Spinal cord (tissue), 10 donors: Measurements from ENCODE around the gene MTHFSD. TPM values are rescaled to one million over a fixed set of nuclear protein-coding genes. Genes with fewer than 3 reads are reported as not detected.

Experiments used
- DNase-seq, 6 donors: peaks; one replicate each; pipeline versions ENCODE4 v3.0.0 to v3.0.0-alpha.2; 2013 to 2015; ENCODE audit warnings: low spot score in 6 of 6, low read depth in 4 of 6
- H3K27ac ChIP-seq: one replicate; pipeline ENCODE4 v1.5.1; 2013; ENCODE audit warnings: low read depth, low read length, control low read depth
- H3K27me3 ChIP-seq: one replicate; pipeline ENCODE4 v1.6.1; 2013; ENCODE audit warnings: low read length; ENCODE audit not compliant: control insufficient read depth, insufficient read depth
- H3K36me3 ChIP-seq: one replicate; pipeline ENCODE4 v1.6.1; 2013; ENCODE audit warnings: low read length; ENCODE audit not compliant: control insufficient read depth, insufficient read depth
- H3K4me1 ChIP-seq: one replicate; pipeline ENCODE4 v1.6.1; 2013; ENCODE audit warnings: low read length; ENCODE audit not compliant: control insufficient read depth, insufficient read depth
- H3K4me3 ChIP-seq: one replicate; pipeline ENCODE4 v1.5.1; 2013; ENCODE audit warnings: low read depth, low read length, control low read depth
- H3K9me3 ChIP-seq: one replicate; pipeline ENCODE4 v1.6.1; 2013; ENCODE audit warnings: low read length; ENCODE audit not compliant: control insufficient read depth, insufficient read depth
- WGBS: methylation state at CpG from one replicate; pipeline ENCODE4 v1.1.5; 2013; ENCODE audit warnings: missing lambda C conversion rate; ENCODE audit not compliant: insufficient coverage; 5-methylcytosine and 5-hydroxymethylcytosine counted together
- polyA plus RNA-seq, 2 donors: library from polyadenylated mRNA; unstranded; fragments of 120-200 nt; gene quantifications; one replicate each; pipeline ENCODE4 v1.2.1, GENCODE V29; 2013; ENCODE audit not compliant: insufficient read length in 2 of 2
- total RNA-seq, 2 donors: library from RNA; depleted of rRNA in 1 of 2; stranded (reverse); fragments of 120-200 nt in 1 of 2; fragments of >200 nt in 1 of 2; gene quantifications; one replicate each; pipeline versions ENCODE4 v1.2.3 to v1.2.4, GENCODE V29; 2013 to 2014
- donor health status: healthy.

The MTHFSD gene
- total and polyA plus RNA-seq, 4 donors, result 16.2 to 20.6 (median 19.5) TPM

DNA sequence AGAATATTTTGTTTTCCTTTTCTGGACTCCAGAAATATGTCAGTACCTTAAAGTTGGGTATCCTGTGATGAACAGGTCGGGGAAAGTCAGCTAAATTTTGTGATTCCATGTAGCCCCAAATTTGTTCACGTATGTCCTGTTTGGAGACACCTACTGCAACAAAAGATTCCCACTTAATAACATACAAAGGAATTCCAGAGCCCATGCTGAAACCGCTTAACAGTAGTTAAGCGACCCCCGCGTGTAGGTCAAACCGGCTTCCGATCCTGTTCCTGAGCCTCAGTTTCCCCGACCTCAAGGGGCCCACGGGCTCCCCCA is 477 bp downstream of the MTHFSD start:
- peak overlapping the region; percentile 71 for H3K27ac ChIP-seq
- no peaks in the 10 kb centered on the region for H3K27me3 ChIP-seq
- no peak for DNase-seq
- H3K4me3 ChIP-seq, result peak overlapping the region; percentile 95
- under 1% methylated on average over 9 of the region's 10 CpGs for WGBS
- peaks cover 25% of the 10 kb centered on the region for H3K4me1 ChIP-seq
- H3K9me3 ChIP-seq, result no peaks in the 10 kb centered on the region
- H3K36me3 ChIP-seq, result peaks cover 22% of the 10 kb centered on the region

- Histone ChIP-seq H3K9me3 (no peaks in the 10 kb centered on the region), H3K27me3 (no peaks in the 10 kb centered on the region), H3K4me1 (peaks cover 25% of the 10 kb centered on the region), H3K4me3 (no peak overlapping the region), H3K36me3 (peaks cover 25% of the 10 kb centered on the region), H3K27ac (no peak overlapping the region)
- no peak for DNase-seq
- WGBS, result 96% methylated on average over 19 of the region's 22 CpGs
These were observed 1.7 kb downstream of the MTHFSD start for GRCh38 chr16:86553356-86553755.

DNA sequence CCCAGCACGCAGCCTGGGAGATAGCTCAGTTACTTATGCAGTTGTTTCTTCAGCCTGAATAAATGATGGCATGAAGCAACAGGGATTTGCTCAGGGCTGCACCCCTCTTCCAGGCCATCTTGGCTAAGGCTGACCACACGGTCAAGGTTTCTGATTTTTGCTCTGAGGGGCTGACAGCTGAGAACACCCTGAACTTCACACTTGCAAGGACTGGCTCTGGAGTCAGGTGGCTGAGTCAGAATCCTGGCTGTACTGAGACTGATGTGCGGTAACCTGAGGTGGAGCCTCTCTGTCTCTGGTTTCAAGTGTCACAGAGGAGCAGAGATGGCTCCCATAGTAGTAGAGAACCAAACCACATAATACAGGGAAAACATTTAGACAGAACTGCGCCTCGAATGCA is 4.8 kb downstream of the MTHFSD start:
- H3K4me1 ChIP-seq, result peaks cover 14% of the 10 kb centered on the region
- H3K27me3 ChIP-seq, result no peaks in the 10 kb centered on the region
- H3K36me3 ChIP-seq, result peaks cover 39% of the 10 kb centered on the region
- no peak for DNase-seq
- H3K9me3 ChIP-seq, result no peaks in the 10 kb centered on the region
- no peak overlapping the region for H3K27ac ChIP-seq
- no peak overlapping the region for H3K4me3 ChIP-seq
- WGBS, result 92% methylated on average over 3 of the region's 5 CpGs

DNA sequence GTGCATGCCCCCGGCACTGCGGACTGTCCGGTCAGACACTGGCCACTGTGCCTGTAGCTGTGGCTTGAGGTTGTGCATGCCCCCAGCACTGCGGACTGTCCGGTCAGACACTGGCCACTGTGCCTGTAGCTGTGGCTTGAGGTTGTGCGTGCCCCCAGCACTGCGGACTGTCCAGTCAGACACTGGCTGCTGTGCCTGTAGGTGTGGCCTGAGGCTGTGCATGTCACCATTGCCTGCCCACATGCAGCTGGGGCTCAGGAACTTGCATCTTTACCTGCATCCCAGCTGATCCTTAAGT is 5.2 kb downstream of the MTHFSD start:
- no peak for DNase-seq
- no peaks in the 10 kb centered on the region for H3K27me3 ChIP-seq
- no peak overlapping the region for H3K4me3 ChIP-seq
- peaks cover 12% of the 10 kb centered on the region for H3K4me1 ChIP-seq
- no peak overlapping the region for H3K27ac ChIP-seq
- peaks cover 40% of the 10 kb centered on the region for H3K36me3 ChIP-seq
- no peaks in the 10 kb centered on the region for H3K9me3 ChIP-seq
- over 99% methylated on average over 7 of the region's 7 CpGs for WGBS

- Histone ChIP-seq H3K27ac (no peak overlapping the region), H3K36me3 (peaks cover 40% of the 10 kb centered on the region), H3K27me3 (no peaks in the 10 kb centered on the region), H3K4me1 (peaks cover 11% of the 10 kb centered on the region), H3K4me3 (no peak overlapping the region), H3K9me3 (no peaks in the 10 kb centered on the region)
- DNase-seq, result no peak
- 81% methylated on average over 7 of the region's 8 CpGs for WGBS
These were observed 5.8 kb downstream of the MTHFSD start for GRCh38 chr16:86549076-86549892.

DNA sequence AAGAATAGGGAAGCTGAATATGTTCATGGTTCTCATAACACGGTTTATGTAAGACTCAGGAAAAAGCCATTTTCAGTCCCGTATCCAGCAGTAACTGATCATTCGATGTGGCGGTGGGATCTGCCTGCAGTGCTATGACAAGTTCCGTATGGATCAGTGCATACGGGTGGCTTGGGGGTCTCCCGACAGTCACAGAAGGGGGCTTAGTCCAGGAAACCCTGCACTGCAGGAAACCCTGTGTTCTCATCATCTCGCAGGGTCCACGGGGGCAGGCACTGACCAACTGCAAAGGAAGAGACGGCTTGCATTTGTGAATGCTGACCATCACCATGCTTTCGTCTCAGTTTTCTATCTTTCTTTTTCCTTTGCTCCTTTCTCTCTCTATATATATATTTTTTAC is 7.7 kb downstream of the MTHFSD start:
- Histone ChIP-seq H3K4me3 (no peak overlapping the region), H3K9me3 (no peaks in the 10 kb centered on the region), H3K36me3 (peaks cover 42% of the 10 kb centered on the region), H3K27me3 (no peaks in the 10 kb centered on the region), H3K27ac (no peak overlapping the region), H3K4me1 (no peaks in the 10 kb centered on the region)
- no peak for DNase-seq
- WGBS, result 92% methylated on average over 9 of the region's 11 CpGs

DNA sequence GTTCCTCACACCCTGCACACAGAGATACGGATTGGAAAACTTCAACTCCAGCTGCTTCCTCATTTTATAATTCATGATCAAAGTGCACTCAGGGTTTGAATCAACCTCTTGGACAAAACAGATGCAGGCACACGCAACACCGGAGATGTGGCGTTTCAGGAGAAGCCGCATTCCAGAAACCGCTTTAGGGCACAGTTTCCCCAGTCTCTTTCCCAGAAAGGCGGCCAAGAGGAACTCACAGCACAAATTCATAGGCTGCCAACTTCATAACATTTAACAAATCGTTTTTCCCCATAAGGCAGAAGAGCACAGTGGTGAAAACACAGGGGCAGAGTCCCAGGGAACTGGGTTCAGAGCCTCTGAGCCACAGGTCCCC is 8.4 kb downstream of the MTHFSD start:
- WGBS, result 88% methylated on average over 8 of the region's 8 CpGs
- no peaks in the 10 kb centered on the region for H3K27me3 ChIP-seq
- H3K27ac ChIP-seq, result no peak overlapping the region
- no peaks in the 10 kb centered on the region for H3K9me3 ChIP-seq
- DNase-seq, result peak in 1 of 6 donors; percentile 21
- H3K4me1 ChIP-seq, result no peaks in the 10 kb centered on the region
- no peak overlapping the region for H3K4me3 ChIP-seq
- peaks cover 41% of the 10 kb centered on the region for H3K36me3 ChIP-seq

DNA sequence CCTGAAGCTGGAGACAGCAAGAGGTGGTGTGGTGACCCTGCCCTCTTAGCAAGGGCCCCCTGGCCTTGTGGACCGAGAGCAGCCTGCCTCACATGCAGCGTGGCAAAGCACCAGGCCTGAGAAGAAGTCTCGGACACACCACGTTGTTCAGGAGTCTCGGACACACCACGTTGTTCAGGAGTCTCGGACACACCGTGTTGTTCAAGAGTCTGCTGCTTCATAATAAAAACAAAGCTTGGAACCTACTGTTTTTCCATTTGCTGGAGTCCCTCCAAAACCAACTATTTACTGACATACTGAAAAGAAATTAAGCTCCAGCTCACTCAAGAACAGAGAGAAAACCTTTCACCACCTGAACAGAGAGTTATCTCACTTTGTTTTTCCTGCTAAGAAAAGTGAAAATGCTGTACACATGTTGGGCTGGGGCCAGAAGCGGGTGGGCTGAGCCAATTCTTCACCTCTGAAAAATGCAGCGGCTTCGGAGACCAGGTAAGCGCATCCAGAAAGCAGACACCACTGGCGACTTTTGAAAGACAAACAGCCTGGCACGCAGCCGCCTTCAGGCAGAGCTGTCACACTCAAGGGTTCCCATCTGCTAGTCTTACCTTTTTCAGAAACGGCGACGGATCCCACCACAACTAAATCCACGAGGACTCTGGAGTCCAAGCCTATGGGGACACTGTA is 8.9 kb downstream of the MTHFSD start:
- 87% methylated on average over 19 of the region's 19 CpGs for WGBS
- Histone ChIP-seq H3K27ac (no peak overlapping the region), H3K9me3 (no peaks in the 10 kb centered on the region), H3K27me3 (no peaks in the 10 kb centered on the region), H3K4me1 (no peaks in the 10 kb centered on the region), H3K4me3 (no peak overlapping the region), H3K36me3 (peaks cover 44% of the 10 kb centered on the region)
- peak in 1 of 6 donors; percentile 16 for DNase-seq

DNA sequence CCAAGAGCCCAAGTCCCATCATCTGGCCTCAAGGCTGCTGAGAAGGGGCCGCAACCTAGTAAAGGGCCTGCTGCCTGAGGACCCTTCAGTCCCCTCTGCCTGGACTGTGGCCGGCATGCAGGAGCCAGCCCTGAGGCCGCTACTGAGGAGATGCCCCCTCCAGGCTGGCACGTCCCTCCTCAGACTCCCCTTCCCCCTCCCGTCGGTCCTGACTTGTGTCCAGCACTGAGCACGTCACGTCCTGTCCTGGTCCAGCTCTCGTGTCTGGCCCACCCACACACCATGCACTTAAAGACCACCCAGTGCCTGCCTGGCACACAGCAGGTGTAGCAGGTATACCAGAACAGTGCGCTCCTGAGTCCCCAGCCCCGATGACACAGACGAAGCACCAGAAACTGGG is 9.6 kb downstream of the MTHFSD start:
- peaks cover 48% of the 10 kb centered on the region for H3K36me3 ChIP-seq
- H3K4me1 ChIP-seq, result no peaks in the 10 kb centered on the region
- 84% methylated on average over 12 of the region's 12 CpGs for WGBS
- H3K27ac ChIP-seq, result no peak overlapping the region
- no peak for DNase-seq
- H3K4me3 ChIP-seq, result no peak overlapping the region
- no peaks in the 10 kb centered on the region for H3K9me3 ChIP-seq
- H3K27me3 ChIP-seq, result no peaks in the 10 kb centered on the region
